GM10266 (cell line): Measurements from ENCODE around the gene PAK3.

Experiments used
- DNase-seq: peaks from one replicate; pipeline ENCODE4 v3.0.0; 2012; ENCODE audit errors: extremely low spot score
- TF ChIP-seq, protein P1 (sequence below): IDR thresholded peaks from 2 replicates; pipeline ENCODE4 v1.5.1; 2012; ENCODE audit warnings: mild to moderate bottlenecking, low read depth; ENCODE audit not compliant: control insufficient read depth, insufficient read depth; ENCODE audit errors: missing control alignments

PAK3 gene

DNA sequence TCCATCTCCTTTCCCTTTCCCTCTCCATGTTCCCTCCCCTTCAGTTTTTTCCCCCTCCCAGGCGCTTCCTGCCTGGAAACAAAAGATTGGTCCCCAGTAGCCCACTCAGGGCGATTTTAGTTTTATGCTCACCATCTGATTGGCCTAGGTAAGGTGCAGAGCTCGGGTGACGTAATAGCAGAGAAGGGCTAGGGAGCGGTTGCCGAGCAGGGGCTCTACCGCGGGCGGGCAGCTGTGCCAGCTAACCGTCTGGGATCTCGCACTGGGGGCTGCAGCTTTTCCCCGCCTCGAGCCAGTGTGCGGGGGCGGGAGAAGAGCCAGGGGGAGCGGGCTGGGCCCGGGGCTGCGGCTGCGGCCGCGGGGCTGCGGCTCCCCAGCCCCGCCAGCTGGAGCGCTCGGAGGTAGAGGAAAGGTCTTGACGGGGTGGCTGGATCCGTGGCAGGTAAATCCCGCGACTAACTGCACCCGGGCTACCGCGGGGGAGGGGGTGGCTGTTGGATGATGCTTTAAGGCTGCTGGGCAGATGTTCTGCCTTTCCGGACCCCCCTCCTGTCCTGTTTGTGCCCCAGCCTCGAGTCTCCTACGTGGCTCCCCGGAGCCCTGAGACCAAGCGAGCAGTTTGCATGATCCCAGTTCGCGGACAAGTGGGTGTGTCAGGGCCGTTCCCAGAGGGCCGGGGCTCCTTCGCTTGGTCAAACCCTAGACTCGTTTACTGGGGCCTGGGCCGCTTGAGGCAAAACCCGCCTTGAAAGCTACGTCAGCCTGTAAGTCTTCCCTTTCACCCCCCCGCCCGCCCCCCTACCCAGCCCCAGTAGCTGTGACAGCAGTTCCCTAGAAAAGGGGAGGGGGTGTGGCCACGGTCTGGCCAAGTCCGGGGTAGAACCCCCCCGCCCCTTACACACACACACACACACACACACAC, at the start of gene PAK3:
Gene PAK3 (plus strand): TSS at position 218 of the 922 bp plus-strand sequence. CDS start 26,913 bp downstream, outside the sequence.
- peak; percentile 5 for DNase-seq
- TF ChIP-seq, protein P1, sequence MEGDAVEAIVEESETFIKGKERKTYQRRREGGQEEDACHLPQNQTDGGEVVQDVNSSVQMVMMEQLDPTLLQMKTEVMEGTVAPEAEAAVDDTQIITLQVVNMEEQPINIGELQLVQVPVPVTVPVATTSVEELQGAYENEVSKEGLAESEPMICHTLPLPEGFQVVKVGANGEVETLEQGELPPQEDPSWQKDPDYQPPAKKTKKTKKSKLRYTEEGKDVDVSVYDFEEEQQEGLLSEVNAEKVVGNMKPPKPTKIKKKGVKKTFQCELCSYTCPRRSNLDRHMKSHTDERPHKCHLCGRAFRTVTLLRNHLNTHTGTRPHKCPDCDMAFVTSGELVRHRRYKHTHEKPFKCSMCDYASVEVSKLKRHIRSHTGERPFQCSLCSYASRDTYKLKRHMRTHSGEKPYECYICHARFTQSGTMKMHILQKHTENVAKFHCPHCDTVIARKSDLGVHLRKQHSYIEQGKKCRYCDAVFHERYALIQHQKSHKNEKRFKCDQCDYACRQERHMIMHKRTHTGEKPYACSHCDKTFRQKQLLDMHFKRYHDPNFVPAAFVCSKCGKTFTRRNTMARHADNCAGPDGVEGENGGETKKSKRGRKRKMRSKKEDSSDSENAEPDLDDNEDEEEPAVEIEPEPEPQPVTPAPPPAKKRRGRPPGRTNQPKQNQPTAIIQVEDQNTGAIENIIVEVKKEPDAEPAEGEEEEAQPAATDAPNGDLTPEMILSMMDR = no peak

DNA sequence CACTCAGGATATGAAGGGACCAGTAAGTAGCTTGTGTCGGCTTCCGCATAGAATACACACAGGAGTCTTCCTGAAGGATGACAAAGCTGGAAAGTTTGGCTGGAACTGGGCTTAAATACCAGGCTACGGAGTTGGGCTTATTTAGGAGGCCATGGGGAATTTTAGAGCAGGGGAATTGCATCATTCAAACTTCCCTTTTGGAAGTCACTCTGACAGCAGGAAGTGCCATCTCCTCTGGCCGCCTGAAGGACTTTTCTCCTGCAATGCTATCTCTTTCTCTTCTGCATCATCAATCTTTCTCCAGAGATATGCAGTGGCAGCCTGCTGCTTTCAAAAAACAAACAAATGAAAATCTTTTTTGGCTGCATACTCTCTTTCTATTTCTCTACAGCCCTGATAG, 48.4 kb upstream of the PAK3 start:
- DNase-seq = no peak
- TF ChIP-seq, protein P1 = no peak

DNA sequence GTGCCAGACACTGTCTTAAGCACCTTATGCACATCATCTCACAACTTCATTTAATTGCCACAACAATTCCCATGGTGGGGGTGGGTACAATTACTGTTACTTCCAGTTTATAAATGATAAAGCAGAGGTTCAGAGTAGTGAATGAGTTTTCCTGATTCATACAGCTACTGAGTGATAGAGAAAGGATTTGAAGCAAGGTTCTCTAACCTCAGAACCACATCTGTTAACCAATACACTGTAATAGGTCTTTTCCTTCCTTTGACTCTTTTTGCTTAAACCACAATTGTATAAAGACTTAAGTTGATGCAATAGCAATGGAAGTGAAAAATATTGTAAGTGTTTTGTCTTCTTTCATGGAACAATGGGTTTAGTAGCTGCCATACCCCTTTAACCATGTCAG, 43.5 kb upstream of the PAK3 start:
- TF ChIP-seq, protein P1 = no peak
- DNase-seq = no peak

DNA sequence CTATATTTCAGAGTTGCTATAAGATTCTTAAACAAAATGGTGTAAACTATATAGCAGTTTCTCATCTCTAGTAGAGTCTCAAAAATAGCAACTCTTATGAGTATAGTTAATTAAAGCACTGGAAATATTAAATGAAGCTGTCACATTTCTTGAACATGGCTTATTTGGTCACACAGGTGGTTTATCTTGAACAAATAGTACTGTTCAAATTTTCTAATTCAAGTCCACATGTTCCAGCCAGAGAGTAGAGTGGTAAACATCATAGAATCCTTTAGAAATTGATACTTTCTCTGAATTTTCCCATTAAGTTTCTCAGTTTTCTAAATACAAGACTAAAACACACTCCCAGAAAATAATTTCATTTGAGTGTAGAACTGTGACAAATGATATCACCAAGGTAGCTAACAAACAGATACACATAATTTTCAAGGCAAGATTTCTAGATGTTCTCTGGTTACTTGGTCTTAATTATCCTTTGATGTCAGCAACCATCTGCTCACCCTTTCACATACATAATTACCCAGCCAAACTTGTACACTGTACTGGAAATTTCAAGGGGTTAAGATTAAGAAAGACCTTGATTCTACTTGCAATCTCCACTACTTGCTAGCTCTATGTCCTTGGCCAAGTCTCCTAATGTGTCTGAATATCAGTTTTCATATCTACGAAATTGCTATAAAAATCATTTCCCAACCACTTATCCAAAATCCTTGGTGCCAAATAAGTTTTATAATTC, 24.3 kb upstream of the PAK3 start:
- TF ChIP-seq, protein P1 = no peak
- DNase-seq = no peak

DNA sequence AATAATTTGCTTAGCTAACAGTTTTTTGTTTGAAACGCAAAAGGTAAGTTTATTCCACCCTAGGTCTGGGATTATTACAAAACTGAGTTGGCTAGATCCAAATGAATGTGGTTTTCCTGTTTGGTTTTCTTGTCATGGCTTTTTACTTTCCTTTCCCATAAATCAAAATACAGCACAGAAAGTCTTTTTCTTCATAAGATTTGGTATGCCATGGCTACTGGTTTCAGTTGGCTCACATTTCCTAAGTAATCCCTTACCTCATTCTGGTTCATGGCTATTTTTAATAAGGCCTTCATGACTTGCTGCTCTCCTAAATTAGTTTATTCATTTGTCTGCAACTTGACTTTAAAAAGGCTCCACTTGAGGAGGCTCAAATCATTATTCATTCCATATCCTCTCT, 12.9 kb upstream of the PAK3 start:
- TF ChIP-seq, protein P1 = no peak

DNA sequence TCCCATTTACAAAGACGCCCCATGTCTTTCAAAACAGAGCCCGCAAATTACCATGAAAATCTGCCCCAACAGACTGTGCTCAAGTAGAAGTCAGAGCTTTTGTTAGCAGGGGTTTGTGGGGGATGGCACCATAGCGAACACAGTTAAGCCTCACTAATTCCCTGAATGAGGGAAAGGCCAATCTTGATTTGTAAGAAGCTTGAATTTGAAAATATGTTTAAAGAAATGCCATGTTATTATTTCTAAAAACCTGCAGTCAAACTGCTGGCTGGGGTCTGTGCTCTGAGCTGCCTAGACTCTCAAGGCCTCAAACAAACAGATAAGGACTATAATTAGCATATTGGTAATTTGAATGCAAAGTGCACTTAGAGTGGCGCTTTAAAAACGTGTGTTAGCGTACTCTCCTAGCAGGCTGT, 9.4 kb upstream of the PAK3 start:
- no peak for DNase-seq
- TF ChIP-seq, protein P1 = no peak

More for the DNA sequence above, 12.9 kb upstream of the PAK3 start:
- DNase-seq = no peak
